GM12872 (cell line): ENCODE measurements around the gene RSAD2.

ENCODE experiments used
- CTCF ChIP-seq: IDR thresholded peaks from 3 replicates; pipeline ENCODE4 v1.5.1; 2011; ENCODE audit warnings: low read depth, mild to moderate bottlenecking, low read length, moderate library complexity; ENCODE audit not compliant: insufficient read depth

The RSAD2 gene

GRCh38 chr2:6879011-6879410 lies 1.4 kb downstream of the RSAD2 start:
- no peak for TF ChIP-seq CTCF

GRCh38 chr2:6880200-6880733 lies 2.7 kb downstream of the RSAD2 start:
- no peak for TF ChIP-seq CTCF

GRCh38 chr2:6881046-6881445 lies 3.5 kb downstream of the RSAD2 start:
- no peak for TF ChIP-seq CTCF

- no peak for TF ChIP-seq CTCF
Measured at GRCh38 chr2:6881516-6881915, 3.9 kb downstream of the RSAD2 start.

- TF ChIP-seq CTCF, result no peak
Measured at GRCh38 chr2:6883448-6884122, 6.0 kb downstream of the RSAD2 start.

- no peak for TF ChIP-seq CTCF
Measured at GRCh38 chr2:6885551-6885950, 8.0 kb downstream of the RSAD2 start.

GRCh38 chr2:6885968-6886367 lies 8.4 kb downstream of the RSAD2 start:
- no peak for TF ChIP-seq CTCF
